Mucosa of gallbladder (tissue), 1 donor: ENCODE measurements around the gene SGIP1. TPM values are rescaled to one million over a fixed set of nuclear protein-coding genes. Genes with fewer than 3 reads are reported as not detected.

Source experiments
- DNase-seq: peaks from one replicate; pipeline ENCODE4 v3.0.0-alpha.2; 2020; ENCODE audit warnings: low spot score
- total RNA-seq: library from RNA; stranded (reverse); gene quantifications from one replicate; pipeline ENCODE4 v1.2.1, GENCODE V29; 2021
- donor health status: DM: no; HTN: no; CAD: no.

SGIP1 gene
- total RNA-seq, 1 donor from 2014 or later: 7.0 TPM

DNA sequence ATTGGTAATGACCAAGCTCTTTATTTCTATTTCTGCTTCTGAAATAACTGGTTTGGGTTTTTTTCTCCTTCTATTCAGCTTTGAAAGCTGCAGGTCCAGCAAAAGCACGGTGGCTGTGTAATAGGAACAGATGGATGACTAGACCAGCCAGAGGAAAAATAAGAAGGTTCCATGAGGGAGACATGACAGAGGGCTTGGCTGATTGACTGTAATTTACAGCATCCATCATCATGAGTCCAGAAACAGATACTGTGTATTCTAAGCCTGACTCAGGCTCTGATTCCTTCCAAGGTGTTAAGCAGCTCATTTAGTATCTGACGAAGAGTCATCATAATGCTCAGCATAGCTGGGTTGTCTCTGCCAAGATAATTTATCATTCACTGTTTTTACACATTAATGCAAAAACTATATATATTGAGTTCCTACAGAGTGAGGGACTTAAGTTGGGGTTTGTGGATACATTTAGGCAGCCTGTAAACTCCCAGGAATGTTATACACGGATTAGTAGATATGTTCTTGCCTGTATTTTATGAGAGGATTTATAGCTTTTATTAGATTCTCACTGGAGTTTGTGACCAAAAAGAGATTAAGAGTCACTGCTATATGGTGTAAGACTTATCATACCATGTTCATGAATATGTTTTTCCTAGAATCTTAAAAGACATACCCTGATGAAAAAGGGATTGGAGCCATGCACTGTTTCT lies 72.6 kb downstream of the SGIP1 start:
- DNase-seq: no peak

DNA sequence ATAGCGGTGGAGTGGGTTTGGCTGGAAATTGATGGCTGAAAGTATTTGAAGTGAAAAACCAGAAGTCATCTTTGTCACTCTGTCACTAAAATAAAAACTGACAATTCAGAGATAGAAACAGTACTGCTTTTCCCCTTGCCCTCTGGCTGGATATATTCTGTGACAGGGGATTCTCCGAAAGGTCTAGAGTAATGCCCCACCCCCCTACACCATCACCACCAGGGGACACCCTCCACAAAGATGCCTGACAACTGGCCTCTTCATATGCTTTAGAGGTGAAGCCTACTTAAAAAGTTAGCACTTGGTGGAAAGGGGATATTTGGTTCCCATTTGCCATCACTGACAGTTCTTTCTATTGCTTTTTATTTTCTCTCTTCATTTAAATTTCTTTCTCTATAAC lies 73.5 kb downstream of the SGIP1 start:
- no peak for DNase-seq

DNA sequence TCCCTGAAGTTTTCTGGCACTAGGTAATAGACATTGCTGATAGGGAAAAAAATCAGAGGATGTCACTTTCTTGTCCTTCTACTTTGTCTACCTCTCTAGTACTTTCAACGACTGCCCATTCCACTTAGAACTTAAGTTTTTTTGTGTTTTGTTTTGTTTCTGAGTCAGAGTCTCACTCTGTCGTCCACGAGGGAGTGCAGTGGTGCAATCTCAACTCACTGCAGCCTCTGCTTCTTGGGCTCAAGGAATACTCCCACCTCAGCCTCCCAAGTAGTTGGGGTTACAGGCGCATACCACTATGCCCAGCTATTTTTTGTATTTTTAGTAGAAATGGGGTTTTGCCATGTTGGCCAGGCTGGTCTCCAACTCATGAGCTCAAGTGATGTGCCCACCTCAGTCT lies 79.2 kb downstream of the SGIP1 start:
- no peak for DNase-seq

- no peak for DNase-seq
Observed at GRCh38 chr1:66617362-66618184, 83.6 kb downstream of the SGIP1 start.

GRCh38 chr1:66618390-66618789 lies 84.4 kb downstream of the SGIP1 start:
- no peak for DNase-seq

DNA sequence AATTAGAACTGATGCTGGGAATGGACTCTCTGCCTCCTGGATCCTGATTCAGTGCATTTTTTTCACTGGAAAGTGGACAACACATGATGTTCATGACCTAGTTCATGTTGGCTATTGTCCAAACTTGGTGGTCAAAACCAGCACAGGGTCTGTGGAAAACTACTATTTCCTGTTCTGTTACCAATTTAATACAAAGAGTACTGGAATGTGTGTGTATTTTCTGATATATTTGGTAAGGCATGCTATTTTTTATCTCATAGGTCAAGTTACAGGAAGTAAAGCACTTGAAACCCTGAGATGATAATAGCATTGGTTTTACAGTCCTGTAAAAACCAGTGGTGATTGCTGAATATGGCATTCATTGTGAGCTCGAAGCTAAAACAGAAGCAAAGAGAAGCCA lies 89.9 kb downstream of the SGIP1 start:
- no peak for DNase-seq

GRCh38 chr1:66624412-66625060 lies 90.6 kb downstream of the SGIP1 start:
- DNase-seq: no peak

DNA sequence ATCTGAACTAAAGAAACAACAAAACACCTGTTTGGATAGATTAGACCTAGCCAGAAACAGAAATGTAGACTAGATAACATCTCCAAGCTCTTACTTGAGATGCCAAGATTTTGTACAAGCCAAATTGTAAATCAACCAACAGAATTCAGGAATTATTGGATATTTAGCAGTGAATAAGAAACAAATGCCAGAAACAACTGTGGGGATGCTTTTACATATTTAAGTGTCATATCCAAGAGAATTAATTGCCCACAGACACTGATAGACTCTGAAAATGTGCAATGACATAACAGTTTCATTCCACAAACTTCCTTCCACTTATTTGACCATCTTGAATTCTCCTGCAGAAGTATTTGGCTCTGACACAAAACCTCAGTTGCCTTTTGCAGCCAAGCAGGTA lies 92.3 kb downstream of the SGIP1 start:
- DNase-seq: no peak

- no peak for DNase-seq
Observed at GRCh38 chr1:66628926-66629325, 95.0 kb downstream of the SGIP1 start.

DNA sequence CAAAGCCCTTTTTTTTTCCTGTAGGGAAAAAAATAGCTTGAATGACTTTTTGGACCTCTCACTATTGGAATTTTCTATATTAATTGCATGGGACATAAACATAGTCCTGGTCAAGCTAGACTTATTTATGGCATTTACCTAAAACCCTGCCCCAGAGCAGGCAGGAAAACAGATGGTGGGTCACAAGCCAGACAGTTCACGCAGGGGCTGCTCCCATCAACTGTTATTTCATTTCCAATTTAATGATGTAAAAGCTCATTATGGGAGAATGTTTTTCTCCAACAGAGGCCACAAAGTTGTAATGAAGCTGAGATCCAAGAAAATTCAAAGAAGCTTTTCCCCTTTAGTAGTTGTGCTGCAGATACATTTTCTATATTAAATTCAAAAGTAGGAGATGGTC lies 99.2 kb downstream of the SGIP1 start:
- DNase-seq: no peak

- DNase-seq: no peak
Observed at GRCh38 chr1:66637146-66637545, 103.2 kb downstream of the SGIP1 start.

- no peak for DNase-seq
Observed at GRCh38 chr1:66641891-66642473, 108.0 kb downstream of the SGIP1 start.

DNA sequence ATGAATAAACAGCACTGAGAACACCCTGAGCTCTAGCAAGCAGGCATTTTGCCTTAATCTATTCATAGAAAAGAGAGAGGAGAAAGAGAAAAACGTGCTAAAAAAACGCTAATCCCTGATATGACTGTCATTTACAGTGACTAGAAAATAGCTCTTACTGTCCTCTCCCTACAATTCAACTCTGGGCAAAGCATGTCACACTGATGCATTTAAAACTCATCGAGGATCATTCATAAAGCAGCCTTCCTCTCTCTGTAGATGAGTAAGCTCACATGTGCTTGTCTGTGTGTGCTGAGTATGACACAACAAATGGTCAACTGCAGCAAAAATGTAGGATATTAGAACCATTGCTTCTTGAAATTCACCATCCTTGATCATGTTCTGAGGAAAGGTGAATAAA lies 109.0 kb downstream of the SGIP1 start:
- no peak for DNase-seq

DNA sequence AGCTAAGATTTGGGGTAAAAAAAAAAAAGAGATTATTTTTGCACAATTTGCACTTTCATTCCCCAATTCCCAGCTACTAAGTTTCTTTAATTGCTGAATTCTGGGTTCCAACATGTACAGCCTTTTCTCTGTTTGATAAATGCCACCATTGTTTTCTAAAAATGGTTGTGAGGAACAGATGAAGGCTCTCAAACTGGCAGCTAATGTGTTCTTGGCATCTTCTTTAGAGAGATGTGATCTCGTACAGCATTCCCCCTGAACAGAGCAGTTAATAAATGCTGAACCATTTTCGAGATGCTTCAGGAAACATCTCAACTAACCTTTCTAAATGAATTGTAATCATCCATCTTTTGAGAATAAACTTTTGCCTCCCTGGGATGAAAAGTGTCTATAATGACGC lies 110.4 kb downstream of the SGIP1 start:
- no peak for DNase-seq

DNA sequence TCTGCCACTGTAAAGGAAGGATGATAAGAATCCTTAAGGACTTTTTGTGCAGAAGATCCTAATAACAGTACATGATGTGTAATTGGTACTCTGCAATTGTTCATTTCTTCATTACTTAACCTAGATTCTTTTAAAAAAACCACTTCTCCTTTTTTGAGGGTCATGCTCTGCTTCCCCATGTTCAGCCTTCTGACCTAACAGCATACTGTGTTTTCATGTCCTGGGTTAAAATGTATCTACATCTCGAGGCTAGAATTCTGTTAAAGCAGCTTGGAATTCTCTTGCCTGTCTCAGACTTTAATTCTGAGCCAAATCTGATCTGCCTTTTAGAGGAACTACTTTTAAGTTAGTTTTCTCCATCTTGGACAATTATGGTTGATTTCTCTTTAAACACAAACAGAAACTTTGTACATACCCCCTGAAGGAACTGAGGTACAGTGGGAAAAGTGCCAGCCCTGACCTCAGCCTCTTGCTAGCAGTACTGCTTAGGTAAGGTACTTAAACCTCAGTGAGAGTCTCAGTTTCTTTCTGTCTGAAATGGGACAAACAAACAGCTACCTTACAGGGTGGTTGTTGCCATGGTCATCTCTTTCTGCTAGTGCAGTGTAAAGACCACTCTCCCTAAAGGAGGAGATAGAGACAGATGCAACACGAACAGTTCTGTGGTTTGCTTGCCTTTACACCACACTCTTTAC lies 115.1 kb downstream of the SGIP1 start:
- no peak for DNase-seq

DNA sequence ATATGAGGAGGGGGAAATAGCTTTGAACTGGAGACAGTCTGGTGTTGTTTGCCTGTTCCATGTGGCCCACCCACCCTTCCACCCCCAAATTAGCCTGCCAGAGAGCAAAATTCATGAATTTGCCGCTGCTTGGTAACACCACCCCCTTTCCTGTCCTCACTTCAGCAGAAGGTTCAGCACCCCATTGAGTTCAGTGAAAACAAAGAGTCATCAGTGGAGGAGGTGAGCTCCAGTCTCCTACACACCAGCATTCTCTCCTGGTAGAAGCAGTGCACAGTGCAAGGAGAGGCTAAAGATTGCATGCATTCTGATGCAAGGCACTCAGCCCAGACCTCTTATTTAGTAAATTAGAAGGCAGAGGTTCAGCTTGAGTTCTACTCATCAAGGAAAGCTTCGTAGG lies 118.6 kb downstream of the SGIP1 start:
- DNase-seq: no peak

DNA sequence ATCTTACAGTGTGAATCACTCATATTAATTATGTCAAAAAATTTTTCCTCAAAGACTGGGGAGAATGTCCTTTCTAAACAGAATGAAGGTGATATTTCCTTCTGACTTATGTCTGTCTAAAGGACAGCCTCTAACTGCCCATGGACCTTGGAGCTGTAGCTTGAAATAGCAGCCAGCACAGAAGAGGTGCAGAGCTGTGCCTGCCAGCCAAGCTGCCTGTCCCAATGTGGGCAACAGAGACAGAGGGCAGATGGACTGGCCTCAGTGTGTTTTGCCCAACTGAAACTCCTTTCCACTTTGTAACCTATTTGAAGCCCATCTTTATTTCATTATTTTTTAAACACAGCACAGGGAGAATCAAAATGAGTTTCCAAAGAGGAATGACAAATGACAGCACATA lies 120.7 kb downstream of the SGIP1 start:
- DNase-seq: no peak

DNA sequence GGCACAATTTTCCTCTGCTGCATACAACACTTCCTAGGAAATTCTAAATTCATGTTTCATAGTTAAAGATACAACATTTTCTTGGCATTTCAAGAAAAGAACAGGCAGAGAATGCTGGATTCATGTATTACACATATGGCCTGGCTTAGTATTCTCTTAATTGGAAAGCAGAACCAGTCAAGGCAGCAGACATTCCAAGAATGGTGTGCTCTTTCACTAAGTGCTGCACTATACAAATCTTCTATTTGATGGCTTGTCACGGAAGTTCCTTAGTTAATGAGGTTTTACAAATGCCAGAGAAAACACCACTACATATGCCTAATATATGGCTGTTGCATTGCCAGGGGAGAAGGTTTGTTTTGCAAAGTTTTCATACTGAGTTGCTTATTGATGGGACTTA lies 137.5 kb downstream of the SGIP1 start:
- DNase-seq: no peak

- DNase-seq: no peak
Observed at GRCh38 chr1:66676613-66677298, 142.8 kb downstream of the SGIP1 start.

- DNase-seq: no peak
Observed at GRCh38 chr1:66678146-66678545, 144.2 kb downstream of the SGIP1 start.

- DNase-seq: no peak
Observed at GRCh38 chr1:66679140-66679539, 145.2 kb downstream of the SGIP1 start.
